AG04450 (cell line): ENCODE results near the gene GJB3. TPM values are rescaled to one million over a fixed set of nuclear protein-coding genes. Genes with fewer than 3 reads are reported as not detected.

Experiments
- CTCF ChIA-PET: fragments of 300-600, 350-600 bp; formaldehyde crosslinking; extraction: SDS; loops from one replicate; lab custom pipeline; 2022; ENCODE audit warnings: antibody characterized with exemption, inconsistent platforms; lab: Charles Lee
- POLR2A ChIA-PET: fragments of 350-600 bp; formaldehyde crosslinking; extraction: SDS; loops from one replicate; lab custom pipeline; 2021; ENCODE audit warnings: antibody characterized with exemption, inconsistent platforms; lab: Yijun Ruan, JAX
- DNase-seq: peaks from one replicate; pipeline ENCODE4 v3.0.0-alpha.2; 2011; ENCODE audit warnings: low read depth, low spot score
- H3K27ac ChIP-seq: one replicate; pipeline ENCODE4 v1.5.1; 2012; ENCODE audit warnings: low read depth, low read length, control low read depth
- H3K27me3 ChIP-seq: one replicate; pipeline ENCODE4 v1.6.0; 2012; ENCODE audit warnings: low read length; ENCODE audit not compliant: control insufficient read depth, insufficient read depth
- H3K4me3 ChIP-seq: 2 replicates; pipeline ENCODE4 v1.5.1; 2011; ENCODE audit warnings: mild to moderate bottlenecking, low read depth, low read length, control low read depth
- H3K9me3 ChIP-seq: 2 replicates; pipeline ENCODE4 v1.5.1; 2012; ENCODE audit warnings: low read length; ENCODE audit not compliant: control insufficient read depth, insufficient read depth
- CTCF ChIP-seq: IDR thresholded peaks from 2 replicates; pipeline ENCODE4 v1.5.1; 2011; ENCODE audit warnings: low read depth, low read length, control low read depth, inconsistent platforms
- polyA plus RNA-seq: library from polyadenylated mRNA; depleted of rRNA; stranded (reverse); fragments of >200 nt; gene quantifications from 2 replicates; pipeline ENCODE4 v1.2.3, GENCODE V29; 2011

Gene GJB3
- polyA plus RNA-seq, 1 experiment = not detected

- H3K27ac ChIP-seq = no peak overlapping the region
- H3K4me3 ChIP-seq = no peak overlapping the region
- CTCF ChIA-PET = no interaction called here
- H3K27me3 ChIP-seq = peaks cover 12% of the 10 kb centered on the region
- DNase-seq = no peak
- POLR2A ChIA-PET = no interaction called here
- H3K9me3 ChIP-seq = no peaks in the 10 kb centered on the region
- TF ChIP-seq CTCF = no peak
Observed at GRCh38 chr1:34774957-34775356, 6.1 kb upstream of the GJB3 start.

DNA sequence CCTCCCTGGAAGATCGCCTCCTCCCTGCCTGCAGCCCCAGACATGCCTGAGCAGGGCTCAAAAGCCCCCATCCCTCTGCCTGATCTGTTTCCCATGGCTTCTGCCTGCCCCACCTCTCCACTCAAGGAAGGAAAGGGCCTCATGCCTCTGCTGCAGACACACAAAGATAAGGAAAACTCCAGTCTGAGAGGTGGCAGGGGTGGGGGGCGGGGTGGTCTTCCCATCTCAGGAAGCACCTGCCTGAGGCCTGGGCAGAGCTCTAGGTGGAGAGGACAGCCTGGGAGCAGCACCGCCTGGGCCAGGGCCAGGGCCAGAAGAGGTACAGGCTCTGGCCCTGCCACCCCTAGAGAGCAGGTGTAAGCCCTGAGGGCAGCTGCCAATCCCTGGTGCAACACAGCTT is 4.1 kb upstream of the GJB3 start:
- ChIA-PET POLR2A (no interaction called here), CTCF (interaction anchor here (1.4 kb wide), 1 partner anchor 34 kb away, joined by 5 read pairs; no protein-coding TSS in a partner anchor)
- Histone ChIP-seq H3K9me3 (no peaks in the 10 kb centered on the region; the same call in 1 of the 2 replicates), H3K27me3 (peaks cover 32% of the 10 kb centered on the region), H3K27ac (no peak overlapping the region), H3K4me3 (no peak overlapping the region)
- no peak for DNase-seq
- no peak for TF ChIP-seq CTCF

GRCh38 chr1:34777519-34778321 is 3.3 kb upstream of the GJB3 start:
- no peak for TF ChIP-seq CTCF
- no peaks in the 10 kb centered on the region; the same call in 1 of the 2 replicates for H3K9me3 ChIP-seq
- DNase-seq = no peak
- ChIA-PET CTCF (interaction anchor here (0.6 to 2.3 kb wide), 2 partner anchors 34 to 75 kb away, joined by 3 to 7 read pairs; no protein-coding TSS in a partner anchor), POLR2A (no interaction called here)
- no peak overlapping the region for H3K4me3 ChIP-seq
- H3K27me3 ChIP-seq = peaks cover 40% of the 10 kb centered on the region
- H3K27ac ChIP-seq = no peak overlapping the region

GRCh38 chr1:34778381-34778780 is 2.6 kb upstream of the GJB3 start:
- Histone ChIP-seq H3K27ac (no peak overlapping the region), H3K27me3 (peaks cover 42% of the 10 kb centered on the region), H3K9me3 (no peaks in the 10 kb centered on the region; the same call in 1 of the 2 replicates), H3K4me3 (no peak overlapping the region)
- TF ChIP-seq CTCF = no peak
- ChIA-PET POLR2A (no interaction called here), CTCF (interaction anchor here (2.3 kb wide), 1 partner anchor 74 kb away, joined by 7 read pairs; no protein-coding TSS in a partner anchor)
- no peak for DNase-seq

GRCh38 chr1:34779005-34779404 is 2.0 kb upstream of the GJB3 start:
- POLR2A ChIA-PET = no interaction called here
- no peak for DNase-seq
- CTCF ChIA-PET = interaction anchor here (0.5 to 2.3 kb wide), 3 partner anchors 21 to 88 kb away, joined by 3 to 7 read pairs (median 4); no protein-coding TSS in a partner anchor
- Histone ChIP-seq H3K4me3 (no peak overlapping the region), H3K27ac (no peak overlapping the region), H3K27me3 (peaks cover 42% of the 10 kb centered on the region), H3K9me3 (no peaks in the 10 kb centered on the region; the same call in 1 of the 2 replicates)
- TF ChIP-seq CTCF = no peak
